Measurements from ENCODE around the gene PLCB4.

PLCB4 gene

GRCh38 chr20:9360431-9360830 is 291.5 kb downstream of the PLCB4 start:
- intact Hi-C loops (cut with DNase I; ENCODE audit: low total_unique reads), result loop anchor here (10.0 kb wide), 1 partner anchor 566 kb away; no protein-coding TSS in a partner anchor
- peak overlapping the region in 1 of 2 donors; percentile 4 for H3K27ac ChIP-seq
- peaks cover 0 to 43% (median 13%) of the 10 kb centered on the region in 4 donors for H3K4me1 ChIP-seq
- H3K9me3 ChIP-seq, result no peaks in the 10 kb centered on the region
- TF ChIP-seq CTCF (IDR thresholded peaks at IDR 0.05), result no peak
- H3K27me3 ChIP-seq, result no peaks in the 10 kb centered on the region
- no peaks in the 10 kb centered on the region for H3K36me3 ChIP-seq
- no peak for DNase-seq
- no peak overlapping the region for H3K4me3 ChIP-seq

- intact Hi-C loops (cut with DNase I; ENCODE audit: low total_unique reads), result loop anchor here (10.0 kb wide), 1 partner anchor 569 kb away; no protein-coding TSS in a partner anchor
- no peaks in the 10 kb centered on the region for H3K9me3 ChIP-seq
- DNase-seq, result no peak
- H3K4me1 ChIP-seq, result peaks cover 0 to 46% (median 13%) of the 10 kb centered on the region in 4 donors
- TF ChIP-seq CTCF (IDR thresholded peaks at IDR 0.05), result no peak
- no peaks in the 10 kb centered on the region for H3K27me3 ChIP-seq
- H3K27ac ChIP-seq, result no peak overlapping the region
- no peak overlapping the region for H3K4me3 ChIP-seq
- H3K36me3 ChIP-seq, result no peaks in the 10 kb centered on the region
Measured at GRCh38 chr20:9363673-9364072, 294.8 kb downstream of the PLCB4 start.

- intact Hi-C loops (cut with DNase I; ENCODE audit: low total_unique reads), result loop anchor here (10.0 kb wide), 1 partner anchor 573 kb away; no protein-coding TSS in a partner anchor
Measured at GRCh38 chr20:9367328-9367727, 298.4 kb downstream of the PLCB4 start.

GRCh38 chr20:9367746-9368145 is 298.9 kb downstream of the PLCB4 start:
- no peak overlapping the region for H3K4me3 ChIP-seq
- no peaks in the 10 kb centered on the region for H3K27me3 ChIP-seq
- H3K27ac ChIP-seq, result no peak overlapping the region
- DNase-seq, result no peak
- intact Hi-C loops (cut with DNase I; ENCODE audit: low total_unique reads), result loop anchor here (10.0 kb wide), 1 partner anchor 573 kb away; no protein-coding TSS in a partner anchor
- no peaks in the 10 kb centered on the region for H3K9me3 ChIP-seq
- no peaks in the 10 kb centered on the region for H3K36me3 ChIP-seq
- no peak for TF ChIP-seq CTCF (IDR thresholded peaks at IDR 0.05)
- H3K4me1 ChIP-seq, result peaks cover 0 to 19% (median 0%) of the 10 kb centered on the region in 4 donors

More at GRCh38 chr20:9367328-9367727, 298.4 kb downstream of the PLCB4 start:
- Histone ChIP-seq H3K4me1 (peaks cover 0 to 22% (median 0%) of the 10 kb centered on the region in 4 donors), H3K36me3 (no peaks in the 10 kb centered on the region), H3K9me3 (no peaks in the 10 kb centered on the region), H3K27ac (no peak overlapping the region), H3K4me3 (no peak overlapping the region), H3K27me3 (no peaks in the 10 kb centered on the region)
- DNase-seq, result no peak
- no peak for TF ChIP-seq CTCF (IDR thresholded peaks at IDR 0.05)

- TF ChIP-seq CTCF (IDR thresholded peaks at IDR 0.05), result no peak
- Histone ChIP-seq H3K4me1 (peaks cover 0 to 24% (median 5%) of the 10 kb centered on the region in 4 donors), H3K36me3 (no peaks in the 10 kb centered on the region), H3K4me3 (no peak overlapping the region), H3K27me3 (no peaks in the 10 kb centered on the region), H3K9me3 (no peaks in the 10 kb centered on the region), H3K27ac (no peak overlapping the region)
- intact Hi-C loops (cut with DNase I; ENCODE audit: low total_unique reads), result loop anchor here (10.0 kb wide), 1 partner anchor 574 kb away; no protein-coding TSS in a partner anchor
- no peak for DNase-seq
Measured at GRCh38 chr20:9368893-9369292, 300.0 kb downstream of the PLCB4 start.
